Upper lobe of right lung (tissue), 1 donor: ENCODE data around the gene IQSEC1. TPM values are rescaled to one million over a fixed set of nuclear protein-coding genes. Genes with fewer than 3 reads are reported as not detected.

ENCODE experiments used
- ATAC-seq: fragments of 200-7000 bp; cut with Tn5 transposase; one replicate; pipeline ENCODE4 v1.9.1; 2020; ENCODE audit warnings: mild to moderate bottlenecking, moderate library complexity
- DNase-seq: peaks from one replicate; pipeline ENCODE4 v3.0.0-alpha.2; 2020
- H3K27ac ChIP-seq: fragments of 200-600 bp; one replicate; pipeline ENCODE4 v1.8.0; 2022
- H3K27me3 ChIP-seq: fragments of 200-600 bp; one replicate; pipeline ENCODE4 v1.8.0; 2022; ENCODE audit warnings: mild to moderate bottlenecking
- H3K36me3 ChIP-seq: fragments of 200-600 bp; one replicate; pipeline ENCODE4 v1.8.0; 2022
- H3K4me1 ChIP-seq: fragments of 200-600 bp; one replicate; pipeline ENCODE4 v1.8.0; 2022
- H3K4me3 ChIP-seq: fragments of 200-600 bp; one replicate; pipeline ENCODE4 v1.8.0; 2022; ENCODE audit warnings: mild to moderate bottlenecking
- H3K9me3 ChIP-seq: fragments of 200-600 bp; one replicate; pipeline ENCODE4 v1.8.0; 2022
- intact Hi-C: fragments of 100-400 bp; cut with DNase I; formaldehyde crosslinking; loops from one replicate; pipeline ENCODE4 v1.11.0; 2022
- total RNA-seq: library from RNA; stranded (reverse); fragmentation: NEBNext Ultra II Directional; extraction: Animal tissue kit (Norgen Biotek cat#: 25700); gene quantifications from one replicate; pipeline ENCODE4 v1.2.1, GENCODE V29; 2021
- TF ChIP-seq, protein P1 (sequence below): fragments of 200-600 bp; IDR thresholded peaks from one replicate; pipeline ENCODE4 v1.8.0; 2022; ENCODE audit warnings: antibody characterized with exemption
- donor health status: DM: no; HTN: yes; CAD: no; lungs with severe emphysema.

Gene IQSEC1
- total RNA-seq, 1 donor from 2014 or later, result 61.6 TPM

DNA sequence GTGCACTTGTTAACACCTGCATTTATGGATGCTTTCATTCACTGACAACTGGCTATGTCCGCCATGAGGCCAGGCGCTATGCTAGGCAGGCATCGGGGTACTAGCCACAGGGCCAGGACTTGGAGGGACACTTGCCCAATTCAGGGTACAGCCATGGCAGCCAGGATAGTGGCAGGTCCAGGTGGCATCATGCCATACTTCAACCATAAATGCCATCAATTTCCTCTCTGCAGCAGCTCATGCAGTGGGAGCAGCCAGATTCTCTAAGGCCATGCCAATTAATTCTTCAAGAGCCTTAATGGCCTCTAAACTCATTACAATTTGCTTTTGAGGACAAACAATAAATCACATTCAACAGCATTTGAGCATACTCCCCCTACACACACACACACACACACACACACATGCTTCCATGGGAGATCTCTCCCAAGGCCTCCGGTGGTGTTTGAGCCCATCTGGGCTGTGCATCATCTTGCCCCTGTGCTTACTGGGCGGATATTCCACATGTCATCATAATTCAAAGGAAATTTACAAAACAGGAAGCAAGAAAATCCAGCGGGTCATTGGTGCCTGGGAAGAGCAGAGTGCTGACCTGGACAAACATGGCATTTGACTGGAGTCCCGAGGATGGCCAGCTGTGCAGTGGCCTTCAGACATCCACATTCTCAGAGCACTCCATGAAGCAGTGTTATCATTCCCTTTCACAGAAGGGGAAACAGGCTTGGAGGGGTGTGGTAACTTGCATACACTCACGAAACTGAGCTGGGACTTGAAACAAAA, 109.1 kb downstream of the IQSEC1 start:
- H3K4me3 ChIP-seq, result no peak overlapping the region
- H3K4me1 ChIP-seq, result peaks cover 70% of the 10 kb centered on the region
- H3K9me3 ChIP-seq, result no peaks in the 10 kb centered on the region
- H3K27ac ChIP-seq, result peak overlapping the region; percentile 36
- intact Hi-C loops, result no loop called here
- TF ChIP-seq, protein P1, sequence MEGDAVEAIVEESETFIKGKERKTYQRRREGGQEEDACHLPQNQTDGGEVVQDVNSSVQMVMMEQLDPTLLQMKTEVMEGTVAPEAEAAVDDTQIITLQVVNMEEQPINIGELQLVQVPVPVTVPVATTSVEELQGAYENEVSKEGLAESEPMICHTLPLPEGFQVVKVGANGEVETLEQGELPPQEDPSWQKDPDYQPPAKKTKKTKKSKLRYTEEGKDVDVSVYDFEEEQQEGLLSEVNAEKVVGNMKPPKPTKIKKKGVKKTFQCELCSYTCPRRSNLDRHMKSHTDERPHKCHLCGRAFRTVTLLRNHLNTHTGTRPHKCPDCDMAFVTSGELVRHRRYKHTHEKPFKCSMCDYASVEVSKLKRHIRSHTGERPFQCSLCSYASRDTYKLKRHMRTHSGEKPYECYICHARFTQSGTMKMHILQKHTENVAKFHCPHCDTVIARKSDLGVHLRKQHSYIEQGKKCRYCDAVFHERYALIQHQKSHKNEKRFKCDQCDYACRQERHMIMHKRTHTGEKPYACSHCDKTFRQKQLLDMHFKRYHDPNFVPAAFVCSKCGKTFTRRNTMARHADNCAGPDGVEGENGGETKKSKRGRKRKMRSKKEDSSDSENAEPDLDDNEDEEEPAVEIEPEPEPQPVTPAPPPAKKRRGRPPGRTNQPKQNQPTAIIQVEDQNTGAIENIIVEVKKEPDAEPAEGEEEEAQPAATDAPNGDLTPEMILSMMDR, result no peak
- no peaks in the 10 kb centered on the region for H3K27me3 ChIP-seq
- no peaks in the 10 kb centered on the region for H3K36me3 ChIP-seq
- DNase-seq (no peak), ATAC-seq (no peak)

DNA sequence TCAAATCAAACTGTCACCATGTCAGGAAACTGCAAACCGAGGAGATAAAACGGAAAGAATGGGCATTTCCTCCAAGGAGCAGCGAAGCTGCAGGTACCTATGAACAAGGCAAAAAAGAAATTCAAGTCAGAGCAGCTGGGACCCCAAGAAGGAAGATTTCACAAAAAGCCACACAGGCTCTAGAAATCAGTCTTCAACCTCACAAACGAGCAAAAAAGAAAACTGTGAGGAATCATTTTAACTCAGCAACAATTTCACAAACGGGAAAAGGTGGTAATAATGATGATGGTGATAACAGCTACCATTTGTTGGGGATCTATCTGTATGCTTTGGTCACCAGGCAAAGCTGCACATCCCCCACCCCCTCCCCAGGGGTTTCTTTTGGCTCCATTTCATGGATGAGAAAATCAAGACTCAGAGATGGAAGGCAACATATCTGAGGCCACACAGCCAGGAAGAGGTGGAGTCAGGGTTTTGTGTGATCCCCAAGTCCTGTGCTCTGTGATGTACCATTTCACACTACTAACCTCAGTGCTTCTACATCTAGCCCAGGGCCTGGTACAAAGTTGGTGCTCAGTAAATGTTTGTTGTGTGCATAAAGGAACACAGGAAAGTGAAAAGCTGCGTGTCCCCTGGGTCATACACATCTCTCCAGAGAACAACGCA, 109.9 kb downstream of the IQSEC1 start:
- ATAC-seq (no peak), DNase-seq (no peak)
- peak overlapping the region; percentile 24 for H3K27ac ChIP-seq
- H3K9me3 ChIP-seq, result no peaks in the 10 kb centered on the region
- no peaks in the 10 kb centered on the region for H3K36me3 ChIP-seq
- H3K4me1 ChIP-seq, result peaks cover 70% of the 10 kb centered on the region
- no peak overlapping the region for H3K4me3 ChIP-seq
- TF ChIP-seq, protein P1, result no peak
- H3K27me3 ChIP-seq, result no peaks in the 10 kb centered on the region
- intact Hi-C loops, result no loop called here

DNA sequence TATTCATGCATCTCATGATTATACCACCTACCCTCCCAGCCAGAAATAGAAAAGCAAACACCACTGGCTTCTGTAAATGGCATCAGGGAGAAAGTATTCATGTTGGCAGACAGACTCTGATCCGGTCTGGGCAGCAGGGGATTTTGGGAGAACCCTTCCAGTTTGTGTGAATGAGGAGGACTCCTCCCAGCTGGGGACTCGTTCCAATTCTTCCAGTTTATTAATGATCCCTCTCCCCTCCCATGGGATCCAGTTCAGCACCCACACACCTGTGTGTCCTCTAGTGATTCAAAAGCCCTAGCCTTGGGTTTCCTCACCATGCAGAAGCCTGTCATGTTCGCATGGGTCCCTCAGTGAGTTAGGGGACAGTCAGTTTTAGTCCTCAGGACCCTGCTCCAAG, 110.9 kb downstream of the IQSEC1 start:
- Histone ChIP-seq H3K9me3 (no peaks in the 10 kb centered on the region), H3K36me3 (no peaks in the 10 kb centered on the region), H3K27me3 (no peaks in the 10 kb centered on the region), H3K4me3 (no peak overlapping the region), H3K4me1 (peaks cover 67% of the 10 kb centered on the region), H3K27ac (no peak overlapping the region)
- ATAC-seq (no peak), DNase-seq (no peak)
- TF ChIP-seq, protein P1, result no peak
- intact Hi-C loops, result no loop called here

DNA sequence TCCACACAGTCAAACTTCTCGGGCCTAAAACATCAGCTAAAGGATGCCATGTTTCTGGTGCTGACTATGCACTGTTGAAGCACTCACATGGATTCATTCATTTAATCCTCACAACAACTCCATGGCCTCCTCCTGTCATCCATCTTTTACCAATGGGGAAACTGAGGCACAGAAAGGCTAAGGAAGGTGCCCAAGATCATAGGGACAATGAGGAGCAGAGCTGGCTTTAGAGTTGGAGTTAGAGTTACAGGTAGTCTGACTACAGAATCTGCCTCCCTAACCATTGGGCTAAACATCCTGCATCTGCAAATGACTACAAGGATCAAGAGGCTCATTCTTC, 111.6 kb downstream of the IQSEC1 start:
- H3K4me3 ChIP-seq, result no peak overlapping the region

DNA sequence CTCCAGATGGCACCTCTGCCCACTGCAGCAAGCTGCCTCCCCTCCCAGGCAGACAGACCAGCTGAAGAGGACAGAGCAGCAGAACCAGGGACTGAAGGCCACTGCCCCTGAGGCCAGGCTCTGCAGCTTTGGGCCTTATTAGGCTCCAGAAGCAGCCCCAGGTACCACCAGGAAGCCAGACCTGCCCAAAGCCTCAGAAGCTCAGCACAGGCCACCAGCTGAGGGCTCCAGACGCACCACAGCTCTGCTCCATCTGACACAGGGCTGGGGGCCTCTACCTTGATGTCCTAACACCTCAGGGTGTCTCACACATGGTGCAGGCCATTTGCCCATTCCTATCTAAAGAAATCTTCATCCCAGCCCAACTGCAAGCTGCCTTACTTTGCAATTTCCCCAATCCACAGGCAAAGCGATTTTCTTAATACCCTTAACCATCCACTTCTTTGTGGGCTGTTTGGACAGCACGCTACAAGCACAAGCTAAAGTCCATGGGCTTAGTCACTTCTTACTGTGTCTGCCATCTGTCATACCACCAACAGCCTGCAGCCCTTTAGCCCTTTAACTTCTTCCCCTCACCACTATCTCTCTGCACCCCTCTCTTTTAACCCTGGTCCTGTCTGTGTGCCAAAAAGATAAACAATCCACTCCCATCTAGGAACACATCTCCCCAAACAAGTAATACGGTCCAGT, 112.1 kb downstream of the IQSEC1 start:
- intact Hi-C loops, result no loop called here
- H3K27me3 ChIP-seq, result no peaks in the 10 kb centered on the region
- ATAC-seq (no peak), DNase-seq (no peak)
- H3K27ac ChIP-seq, result no peak overlapping the region
- H3K36me3 ChIP-seq, result no peaks in the 10 kb centered on the region
- no peaks in the 10 kb centered on the region for H3K9me3 ChIP-seq
- TF ChIP-seq, protein P1, result no peak
- H3K4me1 ChIP-seq, result peaks cover 72% of the 10 kb centered on the region
- H3K4me3 ChIP-seq, result no peak overlapping the region

More for the DNA sequence above, 111.6 kb downstream of the IQSEC1 start:
- TF ChIP-seq, protein P1, result no peak
- no peak for ATAC-seq
- Histone ChIP-seq H3K9me3 (no peaks in the 10 kb centered on the region), H3K27me3 (no peaks in the 10 kb centered on the region), H3K36me3 (no peaks in the 10 kb centered on the region), H3K27ac (no peak overlapping the region), H3K4me1 (peaks cover 72% of the 10 kb centered on the region)
- intact Hi-C loops, result no loop called here
- no peak for DNase-seq
